Measurements from ENCODE around the gene MAP2K3. TPM values are rescaled to one million over a fixed set of nuclear protein-coding genes. Genes with fewer than 3 reads are reported as not detected.

The MAP2K3 gene
- total RNA-seq, 1 experiment from 2014 or later, result 50.9 TPM

- intact Hi-C loops (cut with micrococcal nuclease; ENCODE audit: unreplicated experiment), result loop anchor here (10.0 kb wide), 1 partner anchor 85 kb away; the partner anchor contains the start of gene KCNJ12
- TF ChIP-seq, protein P1, sequence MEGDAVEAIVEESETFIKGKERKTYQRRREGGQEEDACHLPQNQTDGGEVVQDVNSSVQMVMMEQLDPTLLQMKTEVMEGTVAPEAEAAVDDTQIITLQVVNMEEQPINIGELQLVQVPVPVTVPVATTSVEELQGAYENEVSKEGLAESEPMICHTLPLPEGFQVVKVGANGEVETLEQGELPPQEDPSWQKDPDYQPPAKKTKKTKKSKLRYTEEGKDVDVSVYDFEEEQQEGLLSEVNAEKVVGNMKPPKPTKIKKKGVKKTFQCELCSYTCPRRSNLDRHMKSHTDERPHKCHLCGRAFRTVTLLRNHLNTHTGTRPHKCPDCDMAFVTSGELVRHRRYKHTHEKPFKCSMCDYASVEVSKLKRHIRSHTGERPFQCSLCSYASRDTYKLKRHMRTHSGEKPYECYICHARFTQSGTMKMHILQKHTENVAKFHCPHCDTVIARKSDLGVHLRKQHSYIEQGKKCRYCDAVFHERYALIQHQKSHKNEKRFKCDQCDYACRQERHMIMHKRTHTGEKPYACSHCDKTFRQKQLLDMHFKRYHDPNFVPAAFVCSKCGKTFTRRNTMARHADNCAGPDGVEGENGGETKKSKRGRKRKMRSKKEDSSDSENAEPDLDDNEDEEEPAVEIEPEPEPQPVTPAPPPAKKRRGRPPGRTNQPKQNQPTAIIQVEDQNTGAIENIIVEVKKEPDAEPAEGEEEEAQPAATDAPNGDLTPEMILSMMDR (IDR thresholded peaks at IDR 0.05; ENCODE audit: insufficient read depth in 1 of 2, low read depth in 1 of 2, low read length in 1 of 2, severe bottlenecking in 1 of 2, unreplicated experiment in 1 of 2), result no peak
- H3K4me3 Mint-ChIP-seq (ENCODE audit: unreplicated experiment), result no peak overlapping the region
- peaks cover 6% of the 10 kb centered on the region for H3K36me3 Mint-ChIP-seq (ENCODE audit: insufficient read depth, unreplicated experiment)
- Histone ChIP-seq H3K9me3 (no peaks in the 10 kb centered on the region), H3K36me3 (ENCODE audit: control insufficient read depth, insufficient read depth, low read length) (no peaks in the 10 kb centered on the region), H3K4me1 (peaks cover 18% of the 10 kb centered on the region), H3K4me3 (ENCODE audit: low read depth, low read length) (no peak overlapping the region), H3K27me3 (replicated peaks; ENCODE audit: control insufficient read depth, insufficient read depth, low read length) (no peaks in the 10 kb centered on the region)
- POLR2A ChIA-PET, result no interaction called here
- peaks cover 17% of the 10 kb centered on the region for H3K4me1 Mint-ChIP-seq (ENCODE audit: low read depth, unreplicated experiment)
- no peaks in the 10 kb centered on the region for H3K9me3 Mint-ChIP-seq (ENCODE audit: unreplicated experiment)
- BruUV-seq (replicated peaks), result no TSS peak
- CTCF ChIA-PET, result no interaction called here
- H3K27me3 Mint-ChIP-seq (ENCODE audit: insufficient read depth, unreplicated experiment), result no peaks in the 10 kb centered on the region
- no peak overlapping the region for H3K27ac Mint-ChIP-seq (ENCODE audit: unreplicated experiment)
- no peak for DNase-seq
These were observed 5.5 kb downstream of the MAP2K3 start for GRCh38 chr17:21289902-21290571.

DNA sequence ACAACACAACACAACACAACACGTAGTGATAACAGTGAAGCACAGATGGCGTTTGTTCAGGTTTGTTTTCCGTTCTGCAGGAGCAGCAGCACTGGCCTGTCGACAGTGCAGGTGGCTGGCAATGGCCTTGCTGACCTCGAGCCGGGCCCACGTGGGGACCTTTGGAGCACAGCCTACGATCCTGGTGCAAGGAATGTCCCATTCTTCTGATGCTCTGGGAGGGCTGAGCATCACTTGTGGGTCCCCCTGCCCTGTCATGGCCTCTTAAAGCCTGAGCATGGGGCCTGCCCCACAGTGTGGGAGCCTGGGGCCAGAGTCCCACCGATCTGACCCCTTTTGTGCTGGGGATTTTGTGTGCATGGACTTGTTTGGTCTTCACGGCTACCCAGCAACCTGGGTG, 6.8 kb downstream of the MAP2K3 start:
- no peaks in the 10 kb centered on the region for H3K27me3 Mint-ChIP-seq (ENCODE audit: insufficient read depth, unreplicated experiment)
- H3K36me3 ChIP-seq (ENCODE audit: control insufficient read depth, insufficient read depth, low read length), result no peaks in the 10 kb centered on the region
- no peak overlapping the region for H3K27ac Mint-ChIP-seq (ENCODE audit: unreplicated experiment)
- no peaks in the 10 kb centered on the region for H3K9me3 ChIP-seq
- no peak overlapping the region for H3K4me3 ChIP-seq (ENCODE audit: low read depth, low read length)
- peaks cover 3% of the 10 kb centered on the region for H3K36me3 Mint-ChIP-seq (ENCODE audit: insufficient read depth, unreplicated experiment)
- DNase-seq, result no peak
- H3K4me3 Mint-ChIP-seq (ENCODE audit: unreplicated experiment), result no peak overlapping the region
- ChIA-PET POLR2A (no interaction called here), CTCF (no interaction called here)
- H3K4me1 Mint-ChIP-seq (ENCODE audit: low read depth, unreplicated experiment), result peaks cover 8% of the 10 kb centered on the region
- H3K4me1 ChIP-seq, result peaks cover 18% of the 10 kb centered on the region
- intact Hi-C loops (cut with micrococcal nuclease; ENCODE audit: unreplicated experiment), result no loop called here
- no peaks in the 10 kb centered on the region for H3K9me3 Mint-ChIP-seq (ENCODE audit: unreplicated experiment)
- no peaks in the 10 kb centered on the region for H3K27me3 ChIP-seq (replicated peaks; ENCODE audit: control insufficient read depth, insufficient read depth, low read length)
- no TSS peak for BruUV-seq (replicated peaks)
- TF ChIP-seq, protein P1 (IDR thresholded peaks at IDR 0.05; ENCODE audit: insufficient read depth in 1 of 2, low read depth in 1 of 2, low read length in 1 of 2, severe bottlenecking in 1 of 2, unreplicated experiment in 1 of 2), result no peak

GRCh38 chr17:21291862-21292261, 7.4 kb downstream of the MAP2K3 start:
- H3K4me1 ChIP-seq, result peaks cover 15% of the 10 kb centered on the region
- no peak for DNase-seq
- H3K27me3 Mint-ChIP-seq (ENCODE audit: insufficient read depth, unreplicated experiment), result no peaks in the 10 kb centered on the region
- POLR2A ChIA-PET, result no interaction called here
- H3K36me3 ChIP-seq (ENCODE audit: control insufficient read depth, insufficient read depth, low read length), result no peaks in the 10 kb centered on the region
- no peak overlapping the region for H3K4me3 ChIP-seq (ENCODE audit: low read depth, low read length)
- H3K9me3 ChIP-seq, result no peaks in the 10 kb centered on the region
- intact Hi-C loops (cut with micrococcal nuclease; ENCODE audit: unreplicated experiment), result no loop called here
- H3K27ac Mint-ChIP-seq (ENCODE audit: unreplicated experiment), result no peak overlapping the region
- H3K4me3 Mint-ChIP-seq (ENCODE audit: unreplicated experiment), result no peak overlapping the region
- TF ChIP-seq, protein P1 (IDR thresholded peaks at IDR 0.05; ENCODE audit: insufficient read depth in 1 of 2, low read depth in 1 of 2, low read length in 1 of 2, severe bottlenecking in 1 of 2, unreplicated experiment in 1 of 2), result no peak
- no peaks in the 10 kb centered on the region for H3K9me3 Mint-ChIP-seq (ENCODE audit: unreplicated experiment)
- CTCF ChIA-PET, result no interaction called here
- BruUV-seq (replicated peaks), result no TSS peak
- H3K27me3 ChIP-seq (replicated peaks; ENCODE audit: control insufficient read depth, insufficient read depth, low read length), result no peaks in the 10 kb centered on the region
- peaks cover 3% of the 10 kb centered on the region for H3K4me1 Mint-ChIP-seq (ENCODE audit: low read depth, unreplicated experiment)
- no peaks in the 10 kb centered on the region for H3K36me3 Mint-ChIP-seq (ENCODE audit: insufficient read depth, unreplicated experiment)
